Cardiac muscle cell (in vitro differentiated cells and primary cell): ENCODE data around the gene NSUN6. TPM values are rescaled to one million over a fixed set of nuclear protein-coding genes. Genes with fewer than 3 reads are reported as not detected.

Experiments used
- DNase-seq, 2 donors: peaks; one replicate each; pipeline versions ENCODE4 v3.0.0 to v3.0.0-alpha.2; 2010 to 2017; ENCODE audit warnings: low read depth in 1 of 2, low spot score in 1 of 2
- H3K27ac ChIP-seq: fragments of 200-600 bp; sonication (generic); 2 replicates; pipeline ENCODE4 v1.5.1; 2016
- H3K27me3 ChIP-seq: fragments of 200-600 bp; sonication (generic); 2 replicates; pipeline ENCODE4 v1.6.0; 2016; ENCODE audit warnings: control low read depth
- H3K36me3 ChIP-seq: fragments of 200-600 bp; sonication (generic); 2 replicates; pipeline ENCODE4 v1.5.1; 2016; ENCODE audit warnings: control low read depth
- H3K4me1 ChIP-seq: fragments of 200-600 bp; sonication (generic); 2 replicates; pipeline ENCODE4 v1.8.1; 2017; ENCODE audit warnings: low read depth, mild to moderate bottlenecking, mixed run types
- H3K4me3 ChIP-seq: fragments of 200-600 bp; sonication (generic); 2 replicates; pipeline ENCODE4 v1.5.1; 2016; ENCODE audit warnings: mild to moderate bottlenecking
- H3K9me3 ChIP-seq: fragments of 200-600 bp; sonication (generic); 2 replicates; pipeline ENCODE4 v1.5.1; 2017; ENCODE audit warnings: low read depth, mild to moderate bottlenecking, control low read depth
- polyA plus RNA-seq: library from polyadenylated mRNA; unstranded; fragments of >200 nt; fragmentation: Nextera tagmentation; extraction: Ambion mirVana; gene quantifications from 2 replicates; pipeline ENCODE4 v1.2.1, GENCODE V29; 2016
- total RNA-seq: library from RNA; depleted of rRNA; stranded (reverse); fragments of >200 nt; gene quantifications from 2 replicates; pipeline ENCODE4 v1.2.3, GENCODE V29; 2016
- TF ChIP-seq, protein P1 (sequence below): IDR thresholded peaks from 2 replicates; pipeline ENCODE4 v1.5.1; 2012; ENCODE audit warnings: low read depth, mild to moderate bottlenecking, low read length

Gene NSUN6
- total and polyA plus RNA-seq, 2 experiments from 2014 or later, result 11.4 to 15.4 TPM

DNA sequence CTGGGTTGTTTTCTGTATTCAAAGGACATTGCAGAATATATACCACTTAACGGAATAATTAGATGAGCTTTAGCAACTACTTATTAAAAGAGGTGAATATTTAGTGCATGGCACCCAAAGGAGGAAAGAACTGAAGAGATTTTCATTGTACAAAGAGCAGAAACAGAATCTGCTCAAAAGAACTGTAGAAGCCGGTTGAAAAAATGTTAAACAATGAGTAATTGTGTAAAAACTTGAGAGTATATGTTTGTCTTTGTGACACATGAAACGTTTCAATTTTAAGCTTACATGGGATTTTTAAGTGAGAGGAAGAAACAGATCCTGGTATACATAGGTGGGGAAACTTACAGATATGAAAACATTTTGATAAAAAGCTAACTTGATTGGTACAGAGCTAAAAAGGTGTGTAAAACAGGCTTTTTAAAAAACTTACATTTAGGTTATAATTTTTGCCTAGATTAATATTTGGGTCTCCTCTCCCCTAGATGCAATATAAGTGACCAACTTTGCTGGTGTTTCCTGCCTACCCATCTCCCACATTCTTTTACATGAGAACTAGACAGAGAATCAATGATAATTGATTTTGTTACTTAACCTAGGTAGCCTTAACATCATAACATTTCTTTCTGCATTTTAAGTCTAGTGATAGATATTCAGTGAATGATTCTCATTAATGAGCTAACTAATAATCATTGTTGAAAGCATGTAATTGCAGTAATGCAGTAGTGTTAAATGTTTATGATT, 14.6 kb upstream of the NSUN6 start:
- peak overlapping the region; percentile 16 for H3K27ac ChIP-seq
- TF ChIP-seq, protein P1, sequence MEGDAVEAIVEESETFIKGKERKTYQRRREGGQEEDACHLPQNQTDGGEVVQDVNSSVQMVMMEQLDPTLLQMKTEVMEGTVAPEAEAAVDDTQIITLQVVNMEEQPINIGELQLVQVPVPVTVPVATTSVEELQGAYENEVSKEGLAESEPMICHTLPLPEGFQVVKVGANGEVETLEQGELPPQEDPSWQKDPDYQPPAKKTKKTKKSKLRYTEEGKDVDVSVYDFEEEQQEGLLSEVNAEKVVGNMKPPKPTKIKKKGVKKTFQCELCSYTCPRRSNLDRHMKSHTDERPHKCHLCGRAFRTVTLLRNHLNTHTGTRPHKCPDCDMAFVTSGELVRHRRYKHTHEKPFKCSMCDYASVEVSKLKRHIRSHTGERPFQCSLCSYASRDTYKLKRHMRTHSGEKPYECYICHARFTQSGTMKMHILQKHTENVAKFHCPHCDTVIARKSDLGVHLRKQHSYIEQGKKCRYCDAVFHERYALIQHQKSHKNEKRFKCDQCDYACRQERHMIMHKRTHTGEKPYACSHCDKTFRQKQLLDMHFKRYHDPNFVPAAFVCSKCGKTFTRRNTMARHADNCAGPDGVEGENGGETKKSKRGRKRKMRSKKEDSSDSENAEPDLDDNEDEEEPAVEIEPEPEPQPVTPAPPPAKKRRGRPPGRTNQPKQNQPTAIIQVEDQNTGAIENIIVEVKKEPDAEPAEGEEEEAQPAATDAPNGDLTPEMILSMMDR, result no peak
- H3K4me3 ChIP-seq, result no peak overlapping the region
- H3K27me3 ChIP-seq, result no peaks in the 10 kb centered on the region
- H3K9me3 ChIP-seq, result no peaks in the 10 kb centered on the region
- peaks cover 17% of the 10 kb centered on the region for H3K36me3 ChIP-seq
- no peak for DNase-seq
- peaks cover 15% of the 10 kb centered on the region for H3K4me1 ChIP-seq

DNA sequence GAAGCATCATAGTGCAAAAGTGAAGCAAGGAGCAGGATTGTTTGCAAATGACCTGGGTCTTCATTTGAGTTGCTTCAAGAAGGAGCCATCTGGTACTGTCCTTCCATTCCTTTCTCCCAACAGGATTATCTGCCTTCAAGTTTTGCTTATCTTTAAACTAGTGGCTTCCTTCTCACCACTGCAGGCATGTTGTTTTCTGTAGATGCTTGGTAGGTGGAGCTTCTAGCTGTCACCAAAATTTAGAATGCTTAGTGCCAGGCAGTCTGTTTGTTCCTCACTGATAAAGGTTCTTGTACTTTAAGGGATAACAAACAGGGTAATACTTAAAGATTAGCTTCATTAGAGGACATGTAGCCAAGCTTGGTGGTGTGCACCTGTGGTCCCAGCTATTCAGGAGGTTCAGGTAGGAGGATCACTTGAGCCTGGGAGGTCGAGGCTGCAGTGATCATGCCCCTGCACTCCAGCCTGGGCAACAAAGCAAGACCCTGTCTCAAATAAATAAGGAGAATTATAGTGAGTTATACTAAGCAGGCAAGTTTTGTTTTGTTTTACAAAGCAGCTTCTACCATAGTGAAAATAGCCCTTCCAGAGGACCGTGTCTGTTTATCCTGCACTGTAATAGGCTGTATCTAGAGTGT, 13.6 kb upstream of the NSUN6 start:
- H3K4me3 ChIP-seq, result no peak overlapping the region
- H3K4me1 ChIP-seq, result peaks cover 22% of the 10 kb centered on the region
- TF ChIP-seq, protein P1, result no peak
- H3K36me3 ChIP-seq, result peaks cover 17% of the 10 kb centered on the region
- H3K27me3 ChIP-seq, result no peaks in the 10 kb centered on the region
- H3K9me3 ChIP-seq, result no peaks in the 10 kb centered on the region
- no peak for DNase-seq
- no peak overlapping the region for H3K27ac ChIP-seq

DNA sequence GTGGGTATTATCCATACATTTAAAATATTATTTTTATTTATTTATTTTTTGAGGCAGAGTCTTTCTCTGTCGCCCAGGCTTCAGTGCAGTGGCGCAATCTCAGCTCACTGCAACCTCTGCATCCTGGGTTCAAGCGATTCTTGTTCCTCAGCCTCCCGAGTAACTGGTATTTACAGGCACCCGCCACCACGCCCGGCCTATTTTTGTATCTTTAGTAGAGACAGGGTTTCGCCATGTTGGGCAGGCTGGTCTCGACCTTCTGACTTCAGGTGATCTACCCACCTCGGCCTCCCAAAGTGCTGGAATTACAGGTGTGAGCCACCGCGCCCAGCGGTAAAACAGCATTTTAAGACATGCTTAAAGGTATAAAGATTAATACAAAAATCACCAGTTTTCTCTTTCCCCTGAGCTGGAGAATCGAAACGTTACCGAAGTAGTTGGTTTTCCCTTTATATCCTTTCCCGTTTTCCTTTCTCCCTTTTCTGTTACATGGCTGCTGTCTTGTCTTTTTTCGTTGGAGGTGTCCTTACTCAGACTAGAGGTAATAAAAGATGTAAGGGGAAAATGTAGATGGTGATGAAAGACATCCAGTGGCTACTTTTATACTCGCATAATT, 9.5 kb upstream of the NSUN6 start:
- H3K4me3 ChIP-seq, result peak overlapping the region; percentile 93
- H3K27ac ChIP-seq, result peak overlapping the region; percentile 99
- H3K9me3 ChIP-seq, result no peaks in the 10 kb centered on the region
- H3K36me3 ChIP-seq, result no peaks in the 10 kb centered on the region
- TF ChIP-seq, protein P1, result no peak
- H3K4me1 ChIP-seq, result peaks cover 18% of the 10 kb centered on the region
- DNase-seq, result no peak
- H3K27me3 ChIP-seq, result no peaks in the 10 kb centered on the region

DNA sequence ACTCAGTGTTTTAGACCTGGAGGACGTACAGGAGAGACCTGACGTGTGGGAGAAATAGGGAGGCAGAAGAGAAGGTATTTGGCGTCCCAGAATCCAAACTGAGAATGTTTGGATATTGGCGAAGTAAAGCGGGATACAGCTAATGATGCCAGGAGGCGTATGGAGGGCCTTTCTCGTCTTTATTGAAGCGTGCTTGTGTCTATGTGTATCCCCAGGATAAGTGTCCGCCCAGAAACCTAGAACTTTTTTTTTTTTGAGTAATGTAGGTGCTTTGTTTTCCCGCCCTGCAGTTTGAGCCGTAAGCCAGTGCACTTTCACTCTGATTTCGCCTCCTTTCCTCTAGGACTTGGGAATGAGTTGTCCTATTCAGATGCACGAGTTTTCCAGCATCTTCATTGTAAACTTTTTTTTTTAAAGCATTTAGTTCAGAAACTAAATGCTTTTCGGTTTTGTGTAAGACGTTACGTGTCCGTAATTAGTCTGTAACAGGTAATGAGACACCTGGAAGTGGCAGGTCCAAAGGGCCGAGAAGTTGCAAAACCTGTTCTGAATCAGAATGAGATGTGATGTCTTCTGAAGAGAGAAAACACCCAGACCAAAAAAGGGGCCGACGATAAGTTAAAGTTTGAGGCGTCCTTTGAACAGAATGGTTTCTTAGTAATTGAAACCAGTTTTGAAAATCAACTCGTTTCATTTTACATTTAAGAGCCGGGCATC, 8.6 kb upstream of the NSUN6 start:
- H3K27ac ChIP-seq, result peak overlapping the region; percentile 99
- peaks cover 18% of the 10 kb centered on the region for H3K4me1 ChIP-seq
- peak overlapping the region; percentile 93 for H3K4me3 ChIP-seq
- peak; percentile 33 to 40 for DNase-seq
- TF ChIP-seq, protein P1, result no peak
- H3K27me3 ChIP-seq, result no peaks in the 10 kb centered on the region
- no peaks in the 10 kb centered on the region for H3K9me3 ChIP-seq
- H3K36me3 ChIP-seq, result no peaks in the 10 kb centered on the region

DNA sequence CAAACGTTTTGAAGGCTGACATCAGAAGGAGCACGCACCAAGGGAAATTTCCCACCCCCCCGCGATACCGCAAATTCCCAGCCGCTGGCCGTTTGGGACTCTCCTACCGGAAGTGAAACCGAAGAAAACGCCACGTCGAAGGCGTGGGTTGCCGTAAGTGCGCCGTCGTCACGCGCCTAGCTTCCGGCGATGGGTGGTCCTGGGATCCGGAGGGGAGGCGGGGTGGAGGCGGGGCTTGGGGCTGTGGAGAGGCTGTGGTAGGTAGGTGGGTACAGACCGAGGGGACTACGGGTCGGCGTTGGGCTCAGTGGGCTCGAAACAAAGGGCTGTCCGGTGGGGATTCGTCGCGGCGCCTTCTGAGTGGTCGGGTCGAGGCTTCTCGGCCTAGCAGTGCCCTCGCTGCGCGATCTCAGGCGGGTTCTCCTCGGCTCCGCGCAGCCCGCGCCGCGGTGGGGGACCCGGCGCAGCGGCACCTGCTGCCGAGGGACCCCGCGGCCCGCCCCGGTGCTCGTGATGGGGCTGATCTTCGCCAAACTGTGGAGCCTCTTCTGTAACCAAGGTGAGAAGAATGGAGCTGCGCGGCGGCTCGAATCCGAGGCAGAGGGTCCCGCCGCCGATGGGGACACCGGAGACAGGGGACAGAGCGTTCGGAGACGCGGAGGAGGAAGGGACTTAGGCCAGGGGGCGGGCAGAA, 7.9 kb upstream of the NSUN6 start, which contains the start of gene ARL5B:
TSS of gene ARL5B (plus strand) at position 307 of the 694 bp plus-strand sequence. CDS start at position 514, 207 bp downstream.
- Histone ChIP-seq H3K36me3 (no peaks in the 10 kb centered on the region), H3K4me1 (peaks cover 18% of the 10 kb centered on the region), H3K27me3 (no peaks in the 10 kb centered on the region), H3K27ac (peak within 1 kb of the TSS; percentile 99), H3K9me3 (no peaks in the 10 kb centered on the region), H3K4me3 (peak within 1 kb of the TSS; percentile 93)
- peak; percentile 97 to 100 for DNase-seq
- TF ChIP-seq, protein P1, result no peak
